Right hindlimb (tissue), 1 donor: ENCODE measurements around the gene EFS.
"Not testable (repeated sequence)": the region's sequence is repeated elsewhere in the genome, so short reads cannot be mapped to it uniquely, and the experiment has no call there.

ENCODE experiments used
- DNase-seq: peaks from one replicate; pipeline ENCODE4 v3.0.0-alpha.2; 2018

The EFS gene

DNA sequence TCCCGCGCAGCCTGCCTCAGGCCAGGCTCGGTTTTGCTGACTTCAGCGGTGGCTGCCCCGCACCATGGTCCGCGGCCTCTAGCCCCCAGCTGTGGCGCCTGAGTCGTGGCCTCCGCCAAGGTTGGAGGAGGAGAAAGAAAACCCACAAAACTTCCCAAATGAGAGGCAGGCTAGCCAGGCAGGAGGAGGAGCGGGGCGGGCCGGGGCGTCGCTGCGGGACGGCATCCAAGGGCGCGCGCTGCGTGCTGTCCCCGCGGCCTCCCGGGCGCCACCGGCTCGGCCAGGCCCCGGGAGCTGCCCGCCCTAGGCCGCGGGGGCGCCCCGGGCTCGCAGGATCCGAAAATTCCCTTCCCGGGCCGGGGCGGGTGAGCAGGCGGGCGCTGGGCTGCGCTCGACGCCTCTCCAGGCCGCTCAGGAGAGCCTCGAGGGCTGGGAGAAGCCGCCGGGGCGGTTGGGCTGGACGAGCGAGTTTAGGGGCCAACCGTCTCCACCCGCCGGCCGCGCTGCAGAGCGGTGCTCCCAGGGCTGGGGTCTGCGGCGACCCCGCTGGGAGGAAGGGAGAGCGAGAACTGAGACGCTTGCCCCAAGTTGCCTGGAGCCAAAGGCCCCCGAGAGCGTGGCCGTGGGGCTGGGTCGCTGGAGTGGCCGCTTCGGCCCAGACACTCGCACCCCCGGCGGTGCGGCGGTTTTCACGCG, at the start of gene EFS:
Gene EFS (minus strand): TSS at position 137 of the 696 bp plus-strand sequence. CDS start 147 bp downstream, outside the sequence.
- peak; percentile 84 for DNase-seq

GRCh38 chr14:23414254-23414653, 49.3 kb upstream of the EFS start:
- DNase-seq, result no peak

DNA sequence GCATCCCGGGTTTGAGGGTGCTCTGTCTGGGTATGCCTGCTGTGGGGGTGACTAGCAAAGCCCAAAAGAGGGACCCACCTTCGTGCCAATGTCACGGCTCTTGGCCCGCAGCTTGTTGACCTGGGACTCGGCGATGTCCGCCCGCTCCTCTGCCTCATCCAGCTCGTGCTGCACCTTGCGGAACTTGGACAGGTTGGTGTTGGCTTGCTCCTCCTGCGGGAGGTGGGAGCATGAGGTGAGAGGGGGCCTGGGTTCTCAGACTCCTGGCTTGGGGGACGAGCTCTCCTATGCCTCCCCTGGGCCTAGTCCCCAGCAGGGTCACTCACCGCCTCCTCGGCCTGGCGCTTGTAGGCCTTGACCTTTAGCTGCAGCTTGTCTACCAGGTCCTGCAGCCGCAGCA, 48.7 kb upstream of the EFS start:
- DNase-seq, result no peak

DNA sequence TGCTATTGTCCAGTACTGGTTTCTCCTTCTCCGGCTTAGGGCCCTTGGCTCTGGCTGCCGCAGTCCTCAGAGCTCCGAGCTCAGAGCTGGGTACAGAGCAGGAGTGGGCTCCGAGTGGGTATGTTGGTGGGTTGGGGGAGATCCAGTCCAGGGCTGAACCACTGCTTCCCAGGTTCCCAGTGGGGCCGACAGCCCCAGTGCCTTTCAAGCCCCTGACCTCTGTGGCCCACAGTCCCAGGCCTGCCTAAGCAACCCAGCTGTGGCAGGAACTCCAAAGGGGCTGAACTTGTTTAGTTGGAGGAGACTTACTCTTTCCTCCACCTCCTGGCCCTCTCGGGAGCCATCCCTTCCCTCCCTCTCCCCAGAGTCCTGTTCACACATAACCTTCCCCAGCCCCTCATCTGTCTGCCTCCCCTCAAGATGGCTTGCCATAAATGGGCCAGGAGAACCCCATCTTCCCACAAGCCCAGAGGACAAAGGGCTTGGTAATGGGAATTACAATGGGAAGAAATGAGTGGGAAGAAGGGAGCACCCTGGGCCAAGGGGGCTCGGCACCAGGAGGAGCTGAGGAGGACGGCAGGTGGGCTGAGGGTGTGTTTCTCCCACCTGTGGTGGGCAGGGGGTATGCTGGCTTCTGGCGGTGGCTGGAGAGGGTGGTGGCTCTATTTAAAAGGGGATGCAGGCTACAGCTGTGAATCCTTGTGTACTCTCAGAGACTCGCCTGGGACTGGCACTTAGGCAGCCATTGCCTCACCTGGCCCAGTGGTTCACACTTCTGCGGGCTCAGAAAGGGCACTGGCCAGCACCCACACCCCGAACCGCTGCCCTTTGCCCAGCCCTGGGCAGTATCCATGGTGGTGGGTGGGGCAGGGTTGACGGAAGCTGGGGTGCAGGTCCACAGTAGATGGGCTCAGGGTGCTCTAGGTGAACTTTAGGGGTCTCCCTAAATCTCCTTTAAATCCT, 46.9 kb upstream of the EFS start:
- DNase-seq, result no peak

DNA sequence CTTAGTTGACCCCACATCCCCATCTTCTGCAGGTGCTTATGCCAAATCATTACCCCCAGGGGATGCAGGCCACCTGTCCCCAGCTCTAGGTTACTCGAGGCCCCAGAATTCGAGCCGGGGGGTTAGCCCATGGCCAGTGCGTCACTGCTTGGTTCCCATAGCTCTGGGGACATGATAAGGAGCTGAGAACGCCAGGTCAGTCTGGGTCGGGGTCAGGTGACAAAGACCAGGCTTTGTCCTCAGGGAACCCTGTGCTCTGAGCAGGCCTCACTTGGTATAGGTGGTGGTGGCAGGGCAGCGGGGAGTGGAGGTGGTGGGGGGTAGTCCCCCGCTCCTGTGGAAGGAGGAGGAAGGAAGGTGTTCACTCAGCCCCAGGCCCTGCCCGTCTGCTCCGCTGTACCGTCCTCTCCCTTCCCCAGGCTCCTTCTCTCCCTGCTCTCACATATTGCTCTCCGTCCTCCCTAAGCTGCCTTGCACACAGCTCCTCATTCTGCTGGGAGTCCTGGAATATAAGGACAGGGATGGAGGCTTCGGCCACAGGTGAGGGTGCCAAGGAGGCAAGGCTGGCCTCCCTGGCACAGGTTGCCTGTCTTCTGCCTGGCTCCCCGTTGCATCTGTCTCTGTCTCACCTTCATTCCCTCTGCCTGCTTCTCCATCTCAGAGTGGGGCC, 45.1 kb upstream of the EFS start:
- DNase-seq, result no peak

DNA sequence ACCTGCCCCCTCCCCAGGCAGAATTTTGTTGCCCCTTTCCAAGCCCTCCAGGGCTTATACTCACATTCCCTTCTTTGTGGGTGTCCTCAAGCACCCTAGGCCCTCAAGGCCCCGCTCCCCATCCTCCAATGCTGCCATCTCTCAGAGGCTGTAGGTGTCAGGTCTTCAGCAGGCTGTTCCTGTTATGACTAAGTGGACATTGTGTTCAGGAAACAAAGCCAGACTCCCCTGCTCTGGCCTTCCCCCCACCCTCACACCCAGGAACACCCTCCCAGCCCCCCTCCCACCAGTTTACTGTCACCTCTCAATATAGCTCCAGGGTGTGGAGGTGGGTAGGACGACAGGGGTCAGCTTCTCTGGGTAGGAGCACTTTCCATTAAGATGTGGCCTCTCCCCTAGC, 44.5 kb upstream of the EFS start:
- DNase-seq, result no peak

DNA sequence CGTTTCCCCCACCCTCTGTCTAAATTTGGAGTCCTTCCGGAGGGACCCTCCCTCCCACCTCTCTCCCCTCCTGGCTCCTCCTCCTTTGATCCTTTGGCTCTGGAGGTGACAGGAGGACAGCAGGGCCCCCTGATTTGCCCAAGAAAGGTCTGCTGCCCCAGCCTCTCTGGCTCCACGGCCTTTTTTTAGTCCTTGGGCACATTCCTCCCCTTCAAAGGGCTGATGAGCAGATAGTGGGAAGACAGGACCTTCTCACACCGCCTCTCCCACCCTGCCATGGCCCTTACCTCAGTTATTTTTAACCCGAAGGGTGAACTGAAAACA, 43.3 kb upstream of the EFS start:
- no peak for DNase-seq

GRCh38 chr14:23407516-23408306, 42.7 kb upstream of the EFS start, which contains the start of gene MYH6:
TSS of gene MYH6 (minus strand) at chr14:23408273. CDS start at chr14:23407223, 1,050 bp downstream.
- DNase-seq, result no peak

GRCh38 chr14:23406725-23407355, 41.9 kb upstream of the EFS start:
- DNase-seq, result no peak

GRCh38 chr14:23406244-23406643, 41.3 kb upstream of the EFS start:
- DNase-seq, result no peak

DNA sequence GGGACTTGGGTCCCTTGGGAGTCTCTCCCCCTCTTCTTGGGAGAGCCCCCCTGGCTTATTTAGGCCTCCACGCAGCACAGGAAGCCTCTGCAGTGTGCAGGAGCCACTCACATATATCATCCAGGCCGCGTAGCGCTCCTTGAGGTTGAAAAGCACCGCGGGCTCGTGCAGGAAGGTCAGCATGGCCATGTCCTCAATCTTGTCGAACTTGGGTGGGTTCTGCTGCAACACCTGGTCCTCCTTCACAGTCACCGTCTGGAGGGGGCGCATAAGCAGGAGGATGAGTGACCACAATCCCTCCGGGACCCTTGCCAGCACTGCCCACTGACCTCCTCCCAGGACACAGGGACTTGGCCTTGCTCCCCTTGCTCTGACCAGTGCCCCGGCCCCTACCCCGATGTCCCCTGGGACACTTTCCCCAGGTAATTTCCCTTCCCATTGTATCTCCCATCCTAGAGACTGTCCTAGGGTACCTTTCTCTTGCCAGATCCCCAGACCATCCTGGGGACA, 40.6 kb upstream of the EFS start:
- DNase-seq, result no peak

GRCh38 chr14:23405096-23405495, 40.1 kb upstream of the EFS start:
- DNase-seq, result no peak

DNA sequence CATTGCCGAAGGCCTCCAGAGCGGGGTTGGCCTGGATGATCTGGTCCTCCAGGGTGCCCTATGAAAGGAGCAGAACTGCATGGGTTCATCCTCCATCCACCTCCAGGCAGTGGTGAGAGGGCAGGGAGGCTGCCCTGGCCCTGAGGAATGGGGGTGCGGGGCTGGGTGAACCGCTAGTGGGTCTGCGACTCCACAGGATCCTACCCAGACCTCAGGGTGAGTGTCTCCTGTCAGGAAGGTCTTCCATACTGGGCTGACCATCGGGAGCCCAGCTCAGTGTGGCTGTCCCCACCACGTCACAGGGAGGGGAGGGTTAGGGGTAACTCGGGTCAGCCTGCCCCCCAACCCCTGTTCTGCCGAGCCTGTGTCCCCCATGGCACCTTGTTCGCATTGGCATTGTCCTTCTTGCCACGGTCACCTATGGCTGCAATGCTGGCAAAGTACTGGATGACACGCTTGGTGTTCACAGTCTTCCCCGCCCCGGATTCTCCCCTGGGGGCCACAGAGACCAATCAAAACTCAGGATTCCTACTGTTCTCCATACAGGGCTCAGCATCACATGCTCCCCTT, 39.4 kb upstream of the EFS start:
- no peak for DNase-seq

DNA sequence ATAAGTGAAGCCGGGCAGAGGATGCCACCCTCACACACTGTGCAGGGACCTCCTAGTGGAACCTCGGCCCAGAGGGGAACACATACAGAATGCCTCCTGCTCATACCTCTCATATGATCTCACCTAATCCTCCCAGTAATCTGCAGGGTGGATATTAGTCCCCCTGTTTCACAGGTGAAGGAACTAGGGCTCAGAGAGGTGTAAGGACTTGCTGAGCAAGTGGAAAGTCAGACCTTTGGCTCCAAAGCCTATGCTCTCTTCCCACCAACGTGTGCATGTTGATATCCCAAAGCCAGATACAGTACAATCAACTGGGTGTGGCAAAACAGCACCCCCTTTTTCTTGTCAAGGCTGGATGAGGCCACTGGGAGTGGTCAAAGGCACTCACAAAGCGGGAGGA, 38.9 kb upstream of the EFS start:
- no peak for DNase-seq

DNA sequence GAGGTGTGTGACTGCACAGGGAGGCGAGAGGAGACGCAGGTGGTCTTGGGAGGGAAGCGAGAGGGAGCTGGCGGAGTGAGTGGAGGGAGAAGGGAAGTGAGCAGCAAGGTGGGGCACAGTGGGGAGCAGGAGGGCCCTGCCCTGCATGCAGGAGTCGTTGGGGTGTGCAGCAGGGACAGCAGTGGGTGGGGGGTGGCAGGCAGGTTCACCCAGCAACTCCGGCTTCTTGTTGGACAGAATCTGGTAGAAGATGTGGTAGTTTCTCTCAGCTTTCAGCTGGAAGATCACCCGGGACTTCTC, 38.1 kb upstream of the EFS start:
- no peak for DNase-seq

GRCh38 chr14:23402296-23403138, 37.5 kb upstream of the EFS start:
- DNase-seq, result no peak

- DNase-seq, result no peak
These were observed 36.3 kb upstream of the EFS start for GRCh38 chr14:23401291-23401690.

DNA sequence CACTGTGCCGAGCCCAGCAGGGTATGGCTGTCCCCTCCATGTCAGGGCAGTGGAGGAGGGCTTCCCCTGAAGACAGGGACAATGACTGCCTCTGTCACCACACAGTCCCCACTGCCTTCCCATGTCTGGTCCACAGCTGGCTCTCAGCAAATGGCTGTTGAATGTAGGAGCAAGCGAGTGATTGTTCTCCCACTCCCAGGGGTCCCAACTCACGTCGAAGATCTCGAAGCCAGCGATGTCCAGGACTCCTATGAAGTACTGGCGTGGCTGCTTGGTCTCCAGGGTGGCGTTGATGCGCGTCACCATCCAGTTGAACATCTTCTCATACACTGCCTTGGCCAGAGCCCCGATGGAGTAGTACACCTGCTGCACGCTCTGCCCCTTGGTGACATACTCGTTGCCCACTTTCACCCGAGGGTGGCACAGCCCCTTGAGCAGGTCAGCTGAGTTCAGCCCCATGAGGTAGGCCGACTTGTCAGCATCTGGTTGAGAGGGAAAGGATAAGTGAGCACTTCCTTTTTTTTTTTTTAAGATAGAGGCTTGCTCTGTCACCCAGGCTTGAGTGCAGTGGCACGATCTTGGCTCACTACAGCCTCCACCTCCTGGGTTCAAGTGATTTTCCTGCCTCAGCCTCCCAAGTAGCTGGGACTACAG, 35.7 kb upstream of the EFS start:
- not testable (repeated sequence) for DNase-seq

GRCh38 chr14:23399591-23399990, 34.6 kb upstream of the EFS start:
- DNase-seq, result no peak

- no peak for DNase-seq
These were observed 34.2 kb upstream of the EFS start for GRCh38 chr14:23399136-23399535.
